HG02623 (cell line): ENCODE results near the gene SHROOM3.
"Not testable (repeated sequence)": the region's sequence is repeated elsewhere in the genome, so short reads cannot be mapped to it uniquely, and the experiment has no call there.

Source experiments
- ATAC-seq: cut with Tn5 transposase; IDR thresholded peaks from one replicate; pipeline ENCODE4 v1.9.1; 2021; ENCODE audit warnings: moderate library complexity; ENCODE audit not compliant: unreplicated experiment

SHROOM3 gene

GRCh38 chr4:76589402-76589801, 154.4 kb downstream of the SHROOM3 start:
- no peak for ATAC-seq

- ATAC-seq, result no peak
Measured at GRCh38 chr4:76589872-76590797, 155.1 kb downstream of the SHROOM3 start.

GRCh38 chr4:76590798-76591281, 155.8 kb downstream of the SHROOM3 start:
- no peak for ATAC-seq

GRCh38 chr4:76591992-76592391, 157.0 kb downstream of the SHROOM3 start:
- no peak for ATAC-seq

DNA sequence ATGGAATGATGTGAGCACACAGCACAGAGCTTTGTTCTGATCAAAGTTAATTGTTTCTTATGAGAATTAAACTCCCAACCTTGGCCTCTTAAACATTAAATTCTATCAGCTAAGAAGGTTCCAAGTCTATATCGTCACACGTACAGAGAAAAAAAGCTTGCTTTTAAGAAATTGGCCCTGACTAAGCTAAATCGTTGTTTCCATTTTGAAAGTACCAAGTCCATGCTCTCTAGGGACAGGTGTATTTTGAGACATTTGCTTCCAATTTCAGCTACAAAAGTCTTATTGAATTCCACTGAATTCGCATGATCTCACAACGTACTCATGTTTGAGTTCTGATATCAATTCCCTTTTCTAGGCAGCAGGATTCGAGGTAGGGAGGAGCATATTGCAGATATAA, 157.4 kb downstream of the SHROOM3 start:
- ATAC-seq, result no peak

GRCh38 chr4:76594173-76594572, 159.1 kb downstream of the SHROOM3 start:
- no peak for ATAC-seq

- no peak for ATAC-seq
Measured at GRCh38 chr4:76595435-76595834, 160.4 kb downstream of the SHROOM3 start.

GRCh38 chr4:76596713-76597112, 161.7 kb downstream of the SHROOM3 start:
- no peak for ATAC-seq

GRCh38 chr4:76597423-76597979, 162.5 kb downstream of the SHROOM3 start:
- no peak for ATAC-seq

DNA sequence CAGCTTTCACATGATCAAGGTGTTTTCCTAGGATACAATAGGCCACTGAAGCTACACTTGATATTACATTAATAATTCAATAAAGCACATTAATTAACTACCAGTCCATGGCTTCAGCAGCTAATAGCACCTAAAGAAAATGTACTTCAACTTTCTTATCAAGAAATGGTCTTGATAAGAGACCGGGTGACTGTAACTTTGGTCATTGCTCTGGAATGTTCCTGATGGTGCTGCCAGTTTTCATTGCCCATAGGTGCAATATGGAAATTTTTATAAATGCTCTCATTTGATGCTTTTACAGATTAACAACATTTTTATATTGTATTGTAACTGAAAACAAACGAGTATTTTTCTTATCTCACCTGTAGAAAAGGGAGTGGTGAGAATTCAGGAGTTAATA, 165.4 kb downstream of the SHROOM3 start:
- no peak for ATAC-seq

DNA sequence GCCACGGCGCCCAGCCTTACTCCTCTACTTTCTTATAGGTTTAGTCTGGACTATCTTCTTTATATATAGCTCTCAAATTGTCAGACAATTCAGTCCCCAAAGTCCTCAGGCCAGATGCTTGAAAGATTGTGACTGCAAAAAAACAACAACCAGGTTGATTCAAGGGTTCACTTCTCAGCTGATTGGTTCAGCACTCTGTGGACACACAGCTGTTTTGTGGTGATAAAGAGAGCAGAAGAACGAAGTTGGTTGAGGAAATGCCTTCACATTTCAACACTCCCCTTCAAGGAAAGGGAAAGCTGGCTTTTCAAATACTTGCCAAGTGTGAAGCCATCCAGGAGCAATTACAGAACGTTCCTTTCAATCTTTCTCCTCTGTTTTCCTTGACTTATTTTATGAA, 166.8 kb downstream of the SHROOM3 start:
- ATAC-seq, result no peak

DNA sequence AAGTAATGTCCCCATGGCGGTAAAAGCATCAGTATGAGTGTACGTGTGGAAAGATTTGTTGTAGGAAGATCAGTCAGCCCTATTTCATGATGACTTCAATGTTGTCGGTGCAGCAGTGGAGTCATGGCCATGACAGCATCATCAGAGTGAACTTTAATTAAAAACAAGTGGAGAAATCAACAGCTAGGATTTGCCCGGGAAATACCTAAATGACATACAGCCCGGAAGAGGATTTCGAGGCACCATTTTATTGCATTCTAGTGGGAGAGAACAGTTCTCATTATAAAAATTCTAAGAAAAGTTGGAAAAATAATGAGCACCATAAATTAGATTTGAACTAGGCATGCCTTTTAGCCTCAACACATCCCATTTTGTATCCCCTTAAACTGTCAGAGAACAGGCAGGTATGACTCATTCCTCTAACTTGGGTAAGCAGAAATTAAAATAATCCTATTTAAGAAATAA, 170.1 kb downstream of the SHROOM3 start:
- ATAC-seq, result no peak

DNA sequence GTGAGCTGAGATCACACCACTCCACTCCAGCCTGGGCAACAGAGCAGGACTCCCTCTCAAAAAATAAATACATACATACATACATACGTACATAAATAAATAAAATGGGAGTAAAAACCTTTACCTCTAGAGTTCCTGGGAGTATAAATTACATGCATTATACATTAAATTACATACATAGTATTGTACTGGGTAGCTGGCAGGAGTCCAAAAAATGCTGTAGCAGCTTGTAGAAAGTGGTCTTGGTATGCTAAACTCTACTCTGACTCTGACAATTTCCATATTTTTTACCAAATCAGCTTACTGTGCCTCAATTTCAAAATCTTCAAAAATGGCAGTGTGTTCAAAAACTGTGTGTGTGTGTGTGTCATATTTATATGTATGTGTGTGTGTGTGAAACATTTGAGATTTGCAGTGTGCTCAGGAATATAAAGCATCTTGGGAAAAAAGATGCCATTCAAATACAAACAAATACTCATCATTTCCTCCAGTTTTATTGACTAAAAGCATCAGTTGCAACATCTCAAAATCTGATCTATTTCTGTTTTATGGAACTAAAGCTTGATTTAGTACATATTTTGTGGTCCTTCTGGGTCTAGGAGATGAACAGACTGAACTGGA, 171.7 kb downstream of the SHROOM3 start:
- no peak for ATAC-seq

DNA sequence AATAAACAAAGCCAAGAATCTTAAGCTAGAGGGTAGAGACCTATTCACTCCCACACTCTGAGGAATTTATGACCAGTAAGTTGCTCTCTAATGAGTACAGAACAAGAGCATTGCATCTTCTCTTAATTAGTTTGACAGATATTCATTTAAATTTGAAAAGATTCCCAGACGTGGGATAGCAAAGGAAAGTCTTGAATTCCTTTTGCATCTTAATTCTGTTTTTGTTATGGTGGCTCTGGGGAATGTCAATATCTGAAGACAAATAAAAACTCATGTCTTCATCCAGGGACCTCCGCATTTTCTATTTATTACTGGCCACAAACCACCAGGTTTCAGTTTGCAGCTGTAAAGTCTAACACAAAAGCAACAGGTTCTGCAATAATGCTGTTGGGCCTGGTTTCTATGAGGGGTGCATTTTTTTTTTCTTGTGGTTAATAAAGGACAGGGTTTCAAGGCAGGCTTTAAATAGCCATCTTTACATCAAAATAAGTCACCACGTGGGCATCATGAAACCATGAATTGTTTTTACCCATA, 172.3 kb downstream of the SHROOM3 start:
- ATAC-seq, result peak; percentile 92

DNA sequence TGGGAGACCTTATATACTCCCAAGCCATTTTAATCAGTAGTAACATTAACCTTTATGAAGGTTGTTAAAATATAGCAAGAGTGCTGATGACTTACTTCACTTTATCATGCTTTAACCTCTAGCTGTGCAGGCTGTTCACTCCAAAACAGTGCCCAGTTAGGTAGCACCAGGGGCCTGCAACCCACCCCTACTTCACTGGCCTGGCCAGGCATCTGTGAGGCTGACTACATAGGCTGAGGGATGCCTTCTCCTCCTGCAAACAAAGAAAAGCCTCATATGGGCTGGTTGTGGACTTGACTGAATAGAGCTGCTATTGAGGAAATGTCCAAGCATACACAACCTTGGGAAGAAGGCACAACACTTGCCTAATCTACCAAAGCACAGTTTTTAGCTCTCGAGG, 172.8 kb downstream of the SHROOM3 start:
- no peak for ATAC-seq

DNA sequence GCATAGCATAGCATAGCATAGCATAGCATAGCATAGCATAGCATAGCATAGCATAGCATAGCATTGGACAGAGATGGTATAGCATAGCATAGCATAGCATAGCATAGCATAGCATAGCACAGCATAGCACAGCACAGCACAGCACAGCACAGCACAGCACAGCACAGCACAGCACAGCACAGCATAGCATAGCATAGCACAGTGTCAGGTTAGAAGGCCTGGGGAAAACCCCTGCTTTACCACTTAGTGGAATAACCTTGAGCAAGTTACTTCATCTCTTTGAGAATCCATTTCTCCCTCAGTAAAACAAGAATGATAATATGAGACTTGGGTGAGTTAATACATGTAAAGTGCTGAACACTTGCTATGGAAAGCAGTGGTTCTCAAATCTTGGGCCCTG, 173.5 kb downstream of the SHROOM3 start:
- not testable (repeated sequence) for ATAC-seq

- no peak for ATAC-seq
Measured at GRCh38 chr4:76610751-76611547, 175.9 kb downstream of the SHROOM3 start.

- no peak for ATAC-seq
Measured at GRCh38 chr4:76611616-76612207, 176.7 kb downstream of the SHROOM3 start.

- no peak for ATAC-seq
Measured at GRCh38 chr4:76614589-76614988, 179.6 kb downstream of the SHROOM3 start.

GRCh38 chr4:76615999-76616398, 181.0 kb downstream of the SHROOM3 start:
- no peak for ATAC-seq
